Measurements from ENCODE around the gene PGP. TPM values are rescaled to one million over a fixed set of nuclear protein-coding genes. Genes with fewer than 3 reads are reported as not detected.
A peak's percentile ranks its signal among the peaks of the same experiment; 100 is the strongest.

PGP gene
- total RNA-seq, 1 experiment from 2014 or later, result 45.0 TPM

- intact Hi-C loops (cut with micrococcal nuclease; ENCODE audit: unreplicated experiment), result no loop called here
- no peak overlapping the region for H3K27ac Mint-ChIP-seq (ENCODE audit: unreplicated experiment)
- no peak overlapping the region for H3K4me3 Mint-ChIP-seq (ENCODE audit: low read depth, unreplicated experiment)
- peaks cover 8% of the 10 kb centered on the region for H3K4me1 Mint-ChIP-seq (ENCODE audit: low read depth, unreplicated experiment)
- H3K27me3 Mint-ChIP-seq (ENCODE audit: unreplicated experiment), result no peaks in the 10 kb centered on the region
- no peak for TF ChIP-seq CTCF (IDR thresholded peaks at IDR 0.05; ENCODE audit: unreplicated experiment)
- no TSS peak for BruUV-seq (replicated peaks)
- CTCF ChIA-PET, result no interaction called here
- H3K9me3 Mint-ChIP-seq (ENCODE audit: low read depth, unreplicated experiment), result no peaks in the 10 kb centered on the region
- H3K36me3 Mint-ChIP-seq (ENCODE audit: insufficient read depth, unreplicated experiment), result peaks cover 77% of the 10 kb centered on the region
- DNase-seq, result no peak
Observed at GRCh38 chr16:2238150-2238837, 23.7 kb upstream of the PGP start.

GRCh38 chr16:2237493-2238149 is 23.0 kb upstream of the PGP start:
- Mint-ChIP-seq H3K9me3 (ENCODE audit: low read depth, unreplicated experiment) (no peaks in the 10 kb centered on the region), H3K36me3 (ENCODE audit: insufficient read depth, unreplicated experiment) (peaks cover 70% of the 10 kb centered on the region), H3K4me3 (ENCODE audit: low read depth, unreplicated experiment) (no peak overlapping the region), H3K27me3 (ENCODE audit: unreplicated experiment) (no peaks in the 10 kb centered on the region), H3K27ac (ENCODE audit: unreplicated experiment) (no peak overlapping the region), H3K4me1 (ENCODE audit: low read depth, unreplicated experiment) (peaks cover 8% of the 10 kb centered on the region)
- no peak for TF ChIP-seq CTCF (IDR thresholded peaks at IDR 0.05; ENCODE audit: unreplicated experiment)
- BruUV-seq (replicated peaks), result no TSS peak
- CTCF ChIA-PET, result no interaction called here
- DNase-seq, result no peak
- intact Hi-C loops (cut with micrococcal nuclease; ENCODE audit: unreplicated experiment), result no loop called here

GRCh38 chr16:2237102-2237482 is 22.5 kb upstream of the PGP start:
- Mint-ChIP-seq H3K27ac (ENCODE audit: unreplicated experiment) (no peak overlapping the region), H3K4me1 (ENCODE audit: low read depth, unreplicated experiment) (peaks cover 8% of the 10 kb centered on the region), H3K27me3 (ENCODE audit: unreplicated experiment) (no peaks in the 10 kb centered on the region), H3K9me3 (ENCODE audit: low read depth, unreplicated experiment) (no peaks in the 10 kb centered on the region), H3K4me3 (ENCODE audit: low read depth, unreplicated experiment) (no peak overlapping the region), H3K36me3 (ENCODE audit: insufficient read depth, unreplicated experiment) (peaks cover 70% of the 10 kb centered on the region)
- no peak for TF ChIP-seq CTCF (IDR thresholded peaks at IDR 0.05; ENCODE audit: unreplicated experiment)
- no TSS peak for BruUV-seq (replicated peaks)
- CTCF ChIA-PET, result no interaction called here
- no peak for DNase-seq
- intact Hi-C loops (cut with micrococcal nuclease; ENCODE audit: unreplicated experiment), result no loop called here

- intact Hi-C loops (cut with micrococcal nuclease; ENCODE audit: unreplicated experiment), result no loop called here
- CTCF ChIA-PET, result no interaction called here
- no TSS peak for BruUV-seq (replicated peaks)
- no peaks in the 10 kb centered on the region for H3K9me3 Mint-ChIP-seq (ENCODE audit: low read depth, unreplicated experiment)
- H3K4me3 Mint-ChIP-seq (ENCODE audit: low read depth, unreplicated experiment), result peak within 1 kb of the TSS; percentile 32
- peaks cover 69% of the 10 kb centered on the region for H3K36me3 Mint-ChIP-seq (ENCODE audit: insufficient read depth, unreplicated experiment)
- no peak for DNase-seq
- H3K4me1 Mint-ChIP-seq (ENCODE audit: low read depth, unreplicated experiment), result peaks cover 8% of the 10 kb centered on the region
- H3K27ac Mint-ChIP-seq (ENCODE audit: unreplicated experiment), result peak within 1 kb of the TSS; percentile 31
- TF ChIP-seq CTCF (IDR thresholded peaks at IDR 0.05; ENCODE audit: unreplicated experiment), result no peak
- H3K27me3 Mint-ChIP-seq (ENCODE audit: unreplicated experiment), result no peaks in the 10 kb centered on the region
Observed at GRCh38 chr16:2236337-2237101, 21.9 kb upstream of the PGP start, which contains the start of gene DNASE1L2. TSS of gene DNASE1L2 (plus strand) at chr16:2236444. CDS start at chr16:2236817, 373 bp downstream.

Data from Calu3 (cell line).